GM18517 (cell line): Measurements from ENCODE around the gene RBM20.

Experiments used
- ATAC-seq: cut with Tn5 transposase; IDR thresholded peaks from one replicate; pipeline ENCODE4 v1.9.1; 2021; ENCODE audit warnings: mild to moderate bottlenecking, moderate library complexity; ENCODE audit not compliant: unreplicated experiment

Gene RBM20

DNA sequence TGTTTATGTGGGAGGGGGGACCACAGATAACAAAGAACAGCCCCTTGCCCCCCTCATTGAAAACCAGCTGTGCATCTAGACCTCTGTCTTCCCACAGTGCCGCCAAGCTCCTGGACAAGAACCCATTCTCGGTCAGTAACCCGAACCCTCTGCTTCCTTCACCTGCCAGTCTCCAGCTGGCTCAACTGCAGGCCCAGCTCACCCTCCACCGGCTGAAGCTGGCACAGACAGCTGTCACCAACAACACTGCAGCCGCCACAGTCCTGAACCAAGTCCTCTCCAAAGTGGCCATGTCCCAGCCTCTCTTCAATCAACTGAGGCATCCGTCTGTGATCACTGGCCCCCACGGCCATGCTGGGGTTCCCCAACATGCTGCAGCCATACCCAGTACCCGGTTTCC is 136.6 kb downstream of the RBM20 start:
- no peak for ATAC-seq

DNA sequence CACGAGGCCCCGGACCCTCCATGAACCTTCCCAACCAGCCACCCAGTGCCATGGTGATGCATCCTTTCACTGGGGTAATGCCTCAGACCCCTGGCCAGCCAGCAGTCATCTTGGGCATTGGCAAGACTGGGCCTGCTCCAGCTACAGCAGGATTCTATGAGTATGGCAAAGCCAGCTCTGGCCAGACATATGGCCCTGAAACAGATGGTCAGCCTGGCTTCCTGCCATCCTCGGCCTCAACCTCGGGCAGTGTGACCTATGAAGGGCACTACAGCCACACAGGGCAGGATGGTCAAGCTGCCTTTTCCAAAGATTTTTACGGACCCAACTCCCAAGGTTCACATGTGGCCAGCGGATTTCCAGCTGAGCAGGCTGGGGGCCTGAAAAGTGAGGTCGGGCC is 137.0 kb downstream of the RBM20 start:
- no peak for ATAC-seq

DNA sequence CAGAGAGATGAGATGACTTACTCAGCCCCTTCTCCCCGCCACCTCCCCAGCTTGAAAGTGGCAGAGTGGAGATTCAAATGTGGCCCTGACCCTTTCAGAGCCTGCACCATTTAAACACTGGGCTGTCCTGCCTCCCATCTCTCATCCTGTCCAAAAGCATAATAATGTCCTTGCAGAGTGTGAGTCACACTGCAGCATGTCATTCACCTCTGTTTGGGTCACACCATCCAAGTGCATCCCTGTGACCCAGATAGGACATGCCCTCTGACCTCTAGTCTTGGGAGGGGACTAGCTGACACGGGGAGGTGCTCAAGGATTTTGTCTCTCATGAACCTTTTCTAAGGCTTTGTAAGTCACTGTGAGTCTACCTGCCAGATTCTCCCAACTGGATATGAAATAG is 138.5 kb downstream of the RBM20 start:
- no peak for ATAC-seq

DNA sequence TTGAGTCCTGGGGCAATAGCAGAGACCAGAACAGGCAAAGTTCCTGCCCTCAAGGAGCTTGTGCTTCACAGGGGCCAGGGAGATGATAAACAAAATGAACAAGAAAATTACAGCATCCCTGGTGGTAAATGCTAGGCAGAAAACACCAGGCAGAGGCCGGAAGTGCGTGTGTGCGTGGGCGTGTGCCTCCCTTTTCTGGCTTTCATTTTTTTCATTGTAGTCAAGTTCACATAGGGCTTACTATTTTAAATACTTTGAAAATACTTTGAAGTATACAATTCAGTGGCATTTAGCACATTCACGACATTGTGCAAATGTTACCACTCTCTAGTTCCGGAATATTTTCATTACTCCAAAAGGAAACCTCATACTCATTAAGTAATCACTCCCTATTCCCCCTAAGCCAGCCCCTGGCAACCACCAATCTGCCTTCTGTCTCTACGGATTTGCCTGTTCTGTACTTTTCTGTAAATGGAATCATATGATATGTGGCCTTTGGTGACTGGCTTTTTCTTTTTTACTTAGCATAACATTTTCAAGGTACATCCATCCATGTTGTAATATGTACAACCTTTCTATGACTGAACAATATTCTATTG is 139.5 kb downstream of the RBM20 start:
- ATAC-seq = no peak

DNA sequence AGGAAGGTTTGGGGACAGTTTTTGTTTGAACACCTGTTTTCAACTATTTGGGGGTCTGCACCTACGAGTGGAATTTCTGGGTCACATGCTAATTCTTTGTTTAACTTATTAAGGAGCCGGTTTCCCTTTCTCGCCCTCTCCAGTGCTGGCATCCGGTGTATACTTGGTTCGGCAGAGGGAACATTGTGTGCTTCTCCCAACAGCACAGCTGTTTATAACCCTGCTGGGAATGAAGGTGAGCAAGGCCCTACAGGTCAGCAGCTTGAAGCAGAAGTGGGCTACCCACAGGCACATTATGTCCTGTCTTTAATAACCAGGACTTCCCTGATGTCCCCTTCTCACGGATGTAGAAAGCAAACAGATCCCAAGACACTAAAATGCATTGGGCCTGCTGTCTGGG is 140.1 kb downstream of the RBM20 start:
- no peak for ATAC-seq

DNA sequence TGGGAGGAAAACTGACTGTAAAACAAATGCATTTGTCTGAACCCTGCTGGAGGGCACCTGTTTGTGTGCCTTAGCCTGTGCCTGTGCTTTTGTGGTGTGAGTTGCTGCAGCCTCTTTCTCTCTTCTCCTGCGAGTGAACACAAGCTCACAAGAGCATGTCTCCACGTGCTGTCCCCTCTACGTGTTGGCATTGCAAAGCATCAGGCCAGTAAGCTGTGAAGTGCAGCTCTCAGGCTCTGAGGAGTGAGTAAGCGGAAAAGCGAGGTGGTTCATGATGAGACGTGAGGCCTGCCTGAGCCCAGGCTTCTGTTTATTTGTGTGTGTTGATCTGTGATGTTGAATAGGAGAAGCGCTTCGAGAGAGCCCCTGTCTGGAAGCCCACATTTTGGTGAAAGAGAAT is 142.0 kb downstream of the RBM20 start:
- ATAC-seq = no peak

DNA sequence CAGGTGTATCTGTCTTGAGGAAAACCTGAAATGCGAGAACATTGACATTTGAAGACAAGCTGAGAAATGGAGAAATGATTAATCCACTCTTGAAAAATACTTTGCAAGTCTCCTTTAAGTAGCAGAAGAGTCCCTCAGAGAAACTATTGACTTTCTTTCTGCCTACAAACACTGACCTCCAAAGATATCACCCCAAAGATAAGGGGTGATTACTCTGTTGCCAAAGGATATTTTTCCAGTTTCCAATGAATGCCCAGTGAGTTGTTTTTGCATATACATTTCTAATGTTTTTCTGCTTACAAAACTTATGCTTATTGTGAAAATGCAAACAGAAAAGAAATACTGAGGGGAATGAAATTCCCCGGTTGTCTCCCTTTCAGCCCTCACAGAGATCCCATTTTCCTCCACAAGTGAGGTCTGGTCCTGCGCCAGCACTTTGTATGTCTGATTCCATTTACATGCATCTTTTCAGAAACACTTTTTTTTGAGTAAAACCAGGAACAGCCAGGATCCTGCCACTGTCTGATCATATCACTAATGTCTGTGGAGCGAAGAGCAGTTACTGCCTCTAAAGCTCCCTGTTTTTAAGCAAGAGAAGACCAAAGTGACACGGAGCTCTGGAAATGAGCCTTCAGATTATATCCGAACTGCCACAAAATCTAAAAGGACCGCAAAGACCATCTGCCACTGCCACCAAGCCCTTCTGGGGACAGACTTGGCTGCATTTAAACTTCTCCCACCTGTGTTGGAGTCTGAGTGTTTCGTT is 144.7 kb downstream of the RBM20 start:
- ATAC-seq = no peak

DNA sequence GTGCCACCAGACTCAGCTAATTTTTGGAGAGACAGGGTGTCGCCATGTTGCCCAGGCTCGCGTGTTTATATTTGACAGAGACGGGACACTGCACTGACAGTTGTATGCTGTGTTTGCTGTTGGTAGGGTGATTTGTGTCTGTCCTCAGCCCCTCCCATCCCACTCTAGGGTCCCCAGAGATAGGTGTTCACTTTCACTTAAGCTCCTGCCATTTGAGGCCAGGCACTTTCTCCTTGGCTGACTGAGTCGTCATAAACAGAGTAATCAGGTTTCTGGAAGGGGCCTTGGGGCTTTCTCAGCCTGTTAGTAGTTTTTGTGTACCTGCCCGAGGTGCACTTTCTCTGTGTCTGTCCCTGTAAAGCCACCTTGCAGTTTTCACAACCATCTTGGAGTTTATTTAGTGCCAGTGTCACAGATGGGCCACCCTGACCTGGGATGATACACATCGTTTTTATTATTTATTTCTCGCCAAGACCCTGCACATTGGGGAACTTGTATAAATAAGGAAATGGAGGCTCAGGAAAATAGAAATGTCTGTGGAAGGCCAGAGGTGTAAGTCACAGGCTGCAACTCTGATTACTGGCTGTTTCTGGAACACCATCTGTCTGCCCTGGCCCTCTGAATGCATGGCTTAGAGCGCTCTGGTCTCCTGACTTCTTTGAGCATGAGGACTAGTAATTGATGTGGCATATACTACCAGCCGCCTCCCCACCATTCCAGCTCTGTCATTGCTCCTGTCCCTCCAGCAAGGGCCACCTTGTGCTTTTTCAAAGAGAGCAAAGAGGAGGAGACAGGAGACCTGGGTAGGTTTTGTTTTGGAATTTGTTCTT is 145.7 kb downstream of the RBM20 start:
- ATAC-seq = no peak

DNA sequence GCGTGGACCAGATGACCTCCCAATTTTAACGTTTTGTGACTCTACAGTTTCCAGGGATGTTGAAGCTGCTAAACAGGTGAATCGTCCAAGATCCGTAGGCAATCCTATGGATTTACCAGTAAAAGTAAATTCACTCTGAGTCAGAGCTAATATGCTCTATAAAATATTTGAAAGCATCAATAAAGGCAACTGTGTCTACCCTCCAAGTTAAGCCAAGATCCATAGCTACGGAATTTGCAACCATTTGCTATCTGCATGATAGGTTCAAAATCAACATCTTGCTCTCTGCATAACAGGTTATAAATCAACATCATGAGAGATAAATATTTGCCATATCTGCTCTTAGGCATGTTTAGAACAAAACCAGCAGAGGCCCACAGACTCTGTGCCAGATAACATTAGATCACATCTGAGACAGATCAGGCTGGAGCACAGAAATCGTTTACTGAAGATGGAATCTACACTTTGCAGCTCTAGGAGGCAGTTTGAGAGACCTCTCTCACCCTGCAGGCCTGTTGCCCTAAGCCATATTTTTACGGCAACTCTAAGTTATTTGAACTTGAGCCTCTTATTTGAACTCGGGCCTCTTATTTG is 146.9 kb downstream of the RBM20 start:
- no peak for ATAC-seq

DNA sequence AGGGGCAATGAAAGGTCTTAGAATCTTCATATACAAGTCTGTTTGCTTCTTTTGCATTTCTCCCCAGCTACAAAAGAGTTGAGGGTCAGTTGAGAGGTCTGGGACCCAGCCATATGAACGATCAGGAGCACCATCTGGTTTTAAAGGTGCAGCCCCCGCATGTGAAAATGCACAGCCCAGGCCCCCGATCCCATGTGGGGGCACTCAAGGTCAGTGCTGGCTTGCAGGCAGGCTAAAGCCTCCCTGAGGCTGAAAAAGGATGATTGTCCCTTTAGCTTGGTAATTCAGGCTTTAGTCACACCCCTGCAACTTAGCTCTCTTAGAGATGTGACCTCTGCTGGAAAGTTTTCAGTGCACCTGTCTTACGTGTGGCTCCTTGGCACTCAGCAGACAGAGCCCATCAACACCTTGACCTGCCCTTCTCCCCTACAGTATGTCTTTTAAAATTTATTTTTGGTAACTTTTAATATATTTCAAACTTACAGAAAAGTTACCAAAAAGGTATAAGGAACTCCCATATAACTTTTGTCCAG is 147.5 kb downstream of the RBM20 start:
- no peak for ATAC-seq

DNA sequence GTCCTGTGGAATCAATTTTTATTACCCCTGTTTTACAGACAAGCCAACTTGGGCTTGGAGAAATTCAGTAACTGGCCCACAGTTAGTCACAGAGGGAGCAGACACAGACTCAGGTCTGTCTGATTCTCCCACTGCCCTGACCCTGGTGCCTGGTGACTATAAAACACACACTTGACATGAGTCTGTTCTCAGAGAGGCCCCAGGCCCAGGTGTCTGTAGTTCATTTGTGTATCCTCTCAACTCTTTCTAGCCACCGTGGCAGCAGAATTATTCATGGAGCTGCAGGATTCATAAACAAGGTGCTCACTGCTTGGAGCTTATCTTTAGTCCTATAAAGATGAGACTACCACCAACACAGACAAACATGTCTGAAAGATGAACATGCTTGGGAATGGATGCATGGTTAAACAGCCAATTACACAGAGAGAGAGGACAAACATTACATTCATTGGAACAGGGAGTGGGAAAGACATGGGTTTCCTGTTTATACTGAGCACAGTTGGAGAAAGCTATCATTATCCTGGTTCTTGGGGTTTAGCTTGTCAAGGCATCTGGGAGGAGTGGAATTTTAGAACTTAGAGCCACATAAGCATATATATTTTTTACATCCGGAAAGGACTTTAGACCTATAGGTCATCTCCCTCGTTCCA is 148.5 kb downstream of the RBM20 start:
- no peak for ATAC-seq

DNA sequence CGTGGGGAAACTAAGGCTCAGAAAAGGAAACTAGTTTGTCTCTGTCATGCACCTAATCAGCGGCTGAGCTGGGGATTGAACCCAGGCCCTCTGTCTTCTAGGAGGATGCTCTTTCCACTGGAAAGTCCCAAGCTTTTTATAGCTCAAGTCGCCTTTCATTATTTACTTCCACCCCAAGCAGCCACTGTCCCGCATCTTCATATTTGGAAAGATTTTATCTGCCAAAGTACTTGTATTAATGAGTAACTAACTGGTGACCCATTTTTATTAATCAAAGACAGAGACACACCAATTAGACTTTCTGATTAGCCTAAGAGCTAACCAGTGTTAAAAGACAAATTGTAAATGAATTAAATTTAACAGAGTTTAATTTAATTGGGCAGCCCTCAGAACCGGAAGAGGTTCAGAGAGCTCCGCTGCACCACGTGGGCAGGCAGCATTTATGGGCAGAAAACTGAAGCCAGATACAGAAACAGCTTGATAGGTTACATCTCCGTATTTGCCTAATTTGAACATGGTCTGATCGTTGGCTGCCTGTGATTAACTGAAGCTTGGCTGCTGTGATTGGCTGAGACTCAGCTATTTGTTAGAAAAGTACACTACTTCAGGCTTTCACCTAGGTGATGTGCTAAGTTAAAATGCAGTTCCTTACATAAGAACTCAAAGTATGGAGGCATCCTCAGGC is 149.1 kb downstream of the RBM20 start:
- no peak for ATAC-seq

DNA sequence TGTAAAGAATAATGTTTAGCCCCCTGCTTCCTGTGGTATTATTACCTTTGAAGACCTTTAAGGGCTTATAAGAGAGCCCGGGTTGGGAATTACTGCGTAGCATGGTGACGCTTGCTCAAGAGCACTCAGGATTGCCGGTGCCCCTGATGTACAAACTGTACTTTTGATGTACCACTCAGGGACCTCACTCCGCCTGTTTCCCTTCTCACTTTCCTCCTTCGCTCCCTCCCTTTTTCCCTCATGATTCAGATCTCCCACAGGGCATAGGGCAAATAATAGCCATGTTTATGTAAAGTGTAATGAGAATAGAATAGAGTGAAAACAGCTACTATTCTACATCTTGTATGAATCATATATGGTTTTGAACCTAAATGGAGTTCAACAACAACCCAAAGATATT is 149.8 kb downstream of the RBM20 start:
- no peak for ATAC-seq

DNA sequence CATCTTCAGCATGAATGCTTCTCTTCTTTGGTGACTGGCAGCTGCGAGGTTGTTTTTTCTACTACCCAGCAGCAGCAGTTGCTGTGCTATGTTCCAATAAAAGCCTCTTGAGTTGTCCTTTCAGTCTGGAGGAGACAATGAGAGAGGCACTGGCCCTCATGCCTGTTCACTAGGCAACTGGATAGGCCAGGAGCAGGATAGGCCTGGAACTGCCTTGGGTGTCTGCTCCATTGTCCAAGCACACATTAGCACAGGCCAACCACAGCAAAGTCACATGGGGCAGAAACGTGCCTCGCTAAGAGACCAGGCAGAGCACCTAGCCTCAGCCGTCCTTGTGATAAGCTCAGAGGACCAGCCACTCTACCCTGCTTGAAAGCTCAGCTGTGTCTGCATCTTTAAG is 150.7 kb downstream of the RBM20 start:
- no peak for ATAC-seq

DNA sequence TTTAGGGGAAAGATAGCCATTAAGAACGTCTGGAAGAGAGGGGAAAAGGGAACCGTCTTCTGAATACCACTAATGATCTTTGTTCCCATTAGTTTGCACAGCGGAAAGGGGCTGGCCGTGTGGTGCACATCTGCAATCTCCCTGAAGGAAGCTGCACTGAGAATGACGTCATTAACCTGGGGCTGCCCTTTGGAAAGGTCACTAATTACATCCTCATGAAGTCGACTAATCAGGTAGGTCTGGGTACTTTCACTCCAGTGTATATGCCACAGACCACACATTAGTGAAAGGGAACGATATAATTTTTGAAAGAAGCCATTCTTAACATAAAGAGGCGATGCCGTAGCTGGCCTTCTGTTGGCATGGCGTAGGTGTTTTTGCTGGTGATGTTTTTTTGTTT is 153.3 kb downstream of the RBM20 start:
- no peak for ATAC-seq

DNA sequence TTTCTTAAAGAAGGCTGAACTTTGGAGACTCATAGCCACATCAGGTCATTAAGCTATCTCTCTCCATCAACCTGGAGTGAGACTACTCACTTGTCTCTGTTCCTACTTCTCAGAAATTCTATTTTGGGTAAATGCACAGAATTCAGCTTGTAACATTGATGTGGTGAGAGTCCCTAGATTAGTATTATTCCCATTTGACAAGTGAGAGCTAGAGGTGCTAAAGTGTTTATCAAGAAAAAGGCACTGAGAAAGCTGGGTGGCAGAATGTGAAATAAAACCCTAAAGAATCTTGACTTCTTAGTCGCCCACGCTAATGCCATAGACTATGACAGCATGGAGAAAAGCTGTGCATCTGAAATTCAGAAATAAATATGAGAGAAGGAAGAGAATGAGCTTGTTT is 154.2 kb downstream of the RBM20 start:
- ATAC-seq = no peak

DNA sequence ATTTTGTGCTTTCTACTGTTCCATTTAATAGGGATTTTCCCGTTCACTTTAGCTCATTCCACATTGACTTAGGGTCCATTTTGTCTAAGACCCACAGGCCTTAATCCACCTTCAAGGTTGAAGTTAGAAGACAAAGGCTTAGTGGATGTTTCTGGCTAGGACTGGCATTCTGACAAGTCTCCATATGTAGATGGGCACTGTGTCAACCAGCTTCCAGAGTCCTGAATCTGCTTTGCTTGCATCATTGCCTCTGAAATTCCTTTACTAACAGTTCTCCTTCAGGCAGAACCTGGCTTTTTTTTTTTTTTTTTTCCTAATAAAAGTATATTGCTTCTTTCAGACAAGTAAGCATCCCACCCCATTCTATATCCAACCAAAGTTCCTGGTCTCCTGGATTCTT is 158.0 kb downstream of the RBM20 start:
- ATAC-seq = no peak

DNA sequence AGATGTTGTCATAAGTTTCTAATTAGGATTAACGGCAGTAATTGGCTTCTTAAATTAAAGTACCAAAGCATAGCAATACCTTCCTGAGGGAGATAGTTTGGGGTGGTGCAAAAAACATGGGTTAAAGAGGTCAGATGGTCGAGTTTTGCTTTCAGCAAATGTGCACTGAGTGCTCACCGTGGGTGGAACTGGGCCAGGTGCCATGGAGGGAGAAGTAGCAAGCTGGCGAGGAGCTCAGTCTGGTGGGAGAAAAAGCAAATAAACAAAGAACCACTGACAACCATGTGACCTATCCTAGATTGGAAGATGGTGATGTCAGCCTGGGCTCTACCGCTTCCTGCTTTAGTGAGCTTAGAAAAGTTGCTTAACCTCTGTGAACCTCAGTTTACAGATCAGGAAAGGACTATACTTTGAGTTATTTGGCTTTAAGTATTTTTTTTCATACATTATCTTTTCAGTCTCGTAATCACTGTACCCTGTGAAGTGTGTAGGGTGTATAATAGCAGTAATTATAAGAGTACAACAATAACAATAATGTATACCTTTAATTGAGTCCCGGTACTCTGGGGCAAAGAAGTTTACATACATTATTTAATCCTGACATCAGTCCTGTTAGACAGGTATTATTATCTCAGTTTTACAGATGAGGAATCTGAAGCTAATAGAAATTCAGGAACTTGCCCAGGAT is 158.6 kb downstream of the RBM20 start:
- peak; percentile 76 for ATAC-seq

DNA sequence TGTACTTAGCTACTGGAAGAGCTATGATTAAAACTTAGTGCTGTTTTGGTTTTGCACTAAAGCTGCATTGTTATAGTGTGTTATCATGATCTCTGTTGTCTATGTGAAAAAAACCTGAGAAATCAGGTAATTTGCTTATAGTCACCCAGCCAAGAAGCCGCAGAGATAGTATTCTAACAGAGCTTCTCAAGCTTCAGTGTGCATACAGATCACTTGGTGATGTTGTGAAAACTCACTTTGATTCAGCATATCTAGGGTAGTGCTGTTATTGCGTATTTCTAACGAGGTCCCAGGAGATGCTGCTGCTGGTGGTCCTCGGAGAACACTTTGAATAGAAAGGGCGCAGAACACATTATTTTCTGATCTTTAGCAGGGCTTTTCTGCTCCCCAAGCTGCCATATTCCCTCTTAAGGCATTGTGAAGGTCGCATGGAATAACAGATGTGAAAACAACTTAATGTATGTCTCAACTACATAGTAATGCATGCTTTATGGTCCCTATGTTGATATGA is 159.2 kb downstream of the RBM20 start:
- ATAC-seq = peak; percentile 58
